Globus pallidus (tissue), 1 donor: ENCODE measurements around the gene ATP2A3.
A peak's percentile ranks its signal among the peaks of the same experiment; 100 is the strongest.

ENCODE experiments used
- DNase-seq: peaks from one replicate; pipeline ENCODE4 v3.0.0-alpha.2; 2015; ENCODE audit warnings: low spot score

Gene ATP2A3

DNA sequence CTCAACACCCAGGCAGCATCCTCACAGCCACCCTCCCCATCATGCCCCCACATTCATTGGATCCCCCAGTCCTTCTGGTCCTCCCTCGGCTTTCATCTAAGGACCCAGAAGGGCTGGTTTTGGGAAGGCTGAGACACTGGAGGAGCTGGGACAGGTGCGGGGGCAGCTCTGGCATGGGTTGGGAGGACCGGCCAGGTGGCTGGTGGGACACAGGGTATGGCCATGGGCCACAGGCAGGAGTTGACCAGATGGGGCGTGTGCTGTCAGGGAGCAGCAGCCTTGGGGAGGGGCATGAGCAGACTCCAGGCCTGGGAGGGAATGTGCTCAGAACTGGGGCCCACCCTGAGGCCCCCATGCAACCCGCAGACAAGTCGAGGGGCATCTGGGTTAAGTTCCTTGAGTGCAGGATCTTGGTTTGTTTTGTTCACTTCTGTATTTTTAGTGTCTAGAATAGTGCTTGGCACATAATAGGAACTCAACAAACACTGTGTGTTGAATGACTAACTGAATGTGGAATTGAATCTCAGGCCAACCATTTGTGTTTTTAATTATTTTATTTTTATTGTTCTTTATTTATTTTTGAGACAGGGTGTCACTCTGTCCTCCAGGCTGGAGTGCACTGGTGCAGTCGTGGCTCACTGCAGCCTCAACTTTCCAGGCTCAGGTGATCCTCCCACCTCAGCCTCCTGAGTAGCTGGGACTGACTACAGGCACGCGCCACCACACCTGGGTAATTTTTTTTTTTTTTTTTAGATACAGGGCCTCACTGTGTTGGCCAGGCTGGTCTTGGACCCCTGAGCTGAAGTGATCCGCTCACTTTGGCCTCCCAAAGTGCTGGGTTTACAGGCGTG, 53.6 kb downstream of the ATP2A3 start:
- DNase-seq, result no peak

DNA sequence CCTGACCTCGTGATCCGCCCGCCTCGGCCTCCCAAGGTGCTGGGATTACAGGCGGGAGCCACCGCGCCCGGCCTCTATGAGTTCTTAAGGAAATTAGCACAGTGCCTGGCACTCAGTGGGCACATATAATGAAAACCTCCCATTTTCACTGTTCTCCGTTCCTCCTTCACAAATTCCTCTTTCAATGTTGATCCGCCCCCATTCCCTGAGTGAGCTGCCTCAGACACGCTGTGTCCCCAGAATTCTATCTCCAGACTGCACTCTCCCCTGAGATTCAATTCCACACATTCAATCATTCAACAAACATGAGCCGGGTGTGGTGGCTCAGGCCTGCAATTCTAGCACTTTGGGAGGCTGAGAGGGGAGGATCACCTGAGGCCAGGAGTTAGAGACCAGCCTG, 55.0 kb downstream of the ATP2A3 start:
- no peak for DNase-seq

DNA sequence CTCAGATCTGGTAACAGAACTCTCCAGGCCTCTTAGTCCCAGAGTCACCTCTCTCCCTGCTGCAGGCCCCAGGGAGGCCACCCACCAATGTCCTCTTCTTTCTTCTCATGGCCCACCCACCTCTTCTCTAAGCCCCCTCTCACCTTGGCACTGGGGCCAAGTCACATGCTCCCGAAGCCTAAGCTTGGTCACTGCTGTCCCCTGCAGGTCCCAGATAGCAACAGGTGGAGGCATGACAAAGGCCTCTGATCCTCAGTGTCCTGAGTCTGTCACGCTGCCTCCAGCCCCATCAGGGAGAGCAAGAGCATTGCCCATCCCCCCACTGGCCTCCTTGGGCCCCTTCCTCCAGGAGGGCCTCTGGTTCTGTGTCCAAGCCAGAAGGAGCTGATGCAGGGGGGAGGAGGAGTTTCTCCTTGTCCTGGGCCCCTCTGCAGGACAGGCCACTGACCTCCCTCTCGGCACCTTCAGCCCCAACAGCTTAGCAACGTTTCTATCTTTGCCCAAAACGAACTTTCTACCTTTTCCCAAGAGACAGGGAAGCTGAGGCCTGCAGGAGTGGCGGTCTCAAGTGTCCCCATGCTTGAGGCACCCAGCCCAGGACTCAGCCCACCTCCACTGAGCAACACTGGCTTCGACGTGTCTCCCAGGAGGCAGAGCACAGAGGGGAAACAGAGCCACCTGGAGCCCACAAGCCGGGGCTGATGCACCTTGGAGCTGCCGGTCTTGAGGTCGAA, 56.6 kb downstream of the ATP2A3 start:
- no peak for DNase-seq

DNA sequence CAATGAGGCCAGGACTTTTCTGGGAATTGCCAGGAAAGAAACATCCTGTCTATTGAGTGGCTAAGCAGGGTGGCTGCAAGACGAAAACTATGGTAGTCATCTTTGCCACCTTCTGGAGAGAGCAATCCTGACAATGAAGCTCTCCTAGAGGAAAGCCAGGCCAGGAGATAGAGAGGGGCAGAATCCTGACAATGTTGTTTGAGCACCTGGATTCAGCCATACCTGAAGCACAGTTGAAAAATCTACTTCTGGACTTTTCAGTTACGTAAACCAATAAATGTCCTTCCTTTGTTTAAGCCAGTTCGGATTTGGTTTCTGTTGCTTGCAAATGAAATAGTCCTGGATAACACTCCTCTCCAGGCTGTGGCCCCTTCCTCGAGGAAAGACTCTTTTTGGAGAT, 57.4 kb downstream of the ATP2A3 start:
- no peak for DNase-seq

DNA sequence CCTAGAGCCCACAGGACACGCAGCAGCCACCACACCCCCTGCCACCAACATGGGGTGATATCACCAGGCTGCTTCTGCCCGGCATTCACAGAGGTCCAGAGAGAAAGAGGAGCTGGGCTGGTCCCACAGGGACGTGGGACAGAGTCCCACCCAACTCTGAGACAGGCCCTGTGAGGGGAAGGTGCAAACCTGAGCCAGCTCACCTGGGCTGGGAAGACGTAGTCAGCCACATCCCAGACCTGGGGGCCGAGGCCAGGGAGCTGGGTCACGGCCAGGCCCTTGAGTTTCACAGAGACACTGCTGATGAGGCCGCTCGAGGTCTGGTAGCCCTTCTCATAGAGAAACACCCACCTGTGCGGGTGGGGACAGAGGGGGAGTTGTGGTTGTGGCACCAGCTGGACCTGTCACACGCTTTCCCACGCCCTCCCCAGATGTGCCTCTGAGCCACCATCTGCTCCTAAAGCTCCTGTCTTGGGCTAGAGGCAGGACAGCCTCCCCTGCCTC, 59.2 kb downstream of the ATP2A3 start:
- DNase-seq, result no peak

DNA sequence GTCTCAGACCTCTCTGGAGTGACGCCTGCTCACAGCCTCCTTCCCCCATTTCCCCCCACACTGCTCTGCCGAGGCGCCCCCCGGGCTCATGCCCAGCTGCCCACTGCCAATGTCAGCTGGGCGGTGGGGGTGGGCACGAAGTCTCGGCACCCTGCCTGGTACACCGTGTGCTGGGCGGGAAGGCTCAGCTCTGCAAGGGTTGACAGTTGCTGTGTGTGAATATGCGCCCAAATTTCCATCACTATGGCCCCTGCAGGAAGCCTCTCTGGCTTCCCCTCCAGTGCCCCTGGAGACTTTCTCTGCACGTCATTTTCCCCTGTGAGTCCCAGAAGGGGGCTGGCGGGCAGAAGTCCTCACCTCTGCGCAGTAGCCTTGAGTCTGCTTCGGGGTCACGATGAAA, 59.7 kb downstream of the ATP2A3 start:
- DNase-seq, result no peak

DNA sequence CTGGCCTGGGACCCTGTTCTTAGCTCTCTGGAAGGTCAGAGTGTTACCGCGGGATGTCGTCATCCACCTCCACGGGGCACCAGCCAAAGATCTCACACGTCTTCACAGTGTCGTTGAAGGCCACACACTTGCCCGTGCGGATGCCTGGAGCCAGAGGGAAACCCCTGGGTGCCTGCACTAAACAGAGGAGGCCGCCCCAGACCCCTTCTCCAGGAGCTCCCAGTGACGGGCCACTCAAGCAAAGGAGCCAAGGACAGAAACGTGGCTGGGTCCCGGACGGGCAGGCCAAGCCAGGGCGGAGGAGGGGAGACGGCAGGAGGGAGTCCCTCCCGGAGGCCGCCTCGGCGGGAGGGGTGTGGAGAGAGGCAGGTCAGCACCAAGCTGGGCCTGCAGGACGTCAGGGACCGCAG, 60.4 kb downstream of the ATP2A3 start:
- DNase-seq, result no peak

DNA sequence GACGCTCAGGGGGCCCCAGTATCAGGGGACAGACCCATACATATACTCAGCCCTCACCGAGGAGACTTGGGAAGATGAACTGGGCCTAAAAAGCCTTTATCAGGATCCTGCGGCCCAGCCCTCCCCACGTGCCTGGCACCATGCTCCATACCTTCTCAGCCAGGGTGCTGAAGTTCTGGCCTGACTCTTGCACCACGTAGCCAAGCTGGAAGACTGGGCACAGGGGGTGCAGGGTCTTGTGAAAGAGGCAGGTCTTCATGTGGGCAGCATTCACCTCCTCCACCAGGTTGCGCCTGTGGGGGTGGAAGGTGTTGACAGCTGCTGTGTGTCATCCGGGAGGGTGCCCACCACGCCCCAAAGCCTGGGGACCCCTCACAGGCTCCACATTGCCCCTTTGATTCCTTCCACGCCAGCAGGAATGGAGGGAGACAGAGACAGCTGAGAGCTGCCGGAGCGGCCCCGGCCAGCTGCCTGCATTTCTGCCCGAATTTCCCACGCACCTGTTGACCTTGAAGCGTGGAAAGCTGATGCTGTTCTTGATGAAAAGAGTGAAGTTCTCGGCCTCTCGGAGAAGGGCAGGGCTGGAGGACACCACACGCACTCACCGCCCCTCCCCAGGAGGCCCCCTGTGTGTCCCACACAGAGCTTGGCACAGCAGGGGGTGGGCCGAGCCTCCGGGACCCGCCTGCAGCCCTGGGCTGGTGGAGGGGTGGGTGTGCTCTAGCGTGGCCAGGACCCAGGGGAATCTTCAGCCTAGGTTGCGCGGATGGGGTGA, 61.0 kb downstream of the ATP2A3 start:
- no peak for DNase-seq

DNA sequence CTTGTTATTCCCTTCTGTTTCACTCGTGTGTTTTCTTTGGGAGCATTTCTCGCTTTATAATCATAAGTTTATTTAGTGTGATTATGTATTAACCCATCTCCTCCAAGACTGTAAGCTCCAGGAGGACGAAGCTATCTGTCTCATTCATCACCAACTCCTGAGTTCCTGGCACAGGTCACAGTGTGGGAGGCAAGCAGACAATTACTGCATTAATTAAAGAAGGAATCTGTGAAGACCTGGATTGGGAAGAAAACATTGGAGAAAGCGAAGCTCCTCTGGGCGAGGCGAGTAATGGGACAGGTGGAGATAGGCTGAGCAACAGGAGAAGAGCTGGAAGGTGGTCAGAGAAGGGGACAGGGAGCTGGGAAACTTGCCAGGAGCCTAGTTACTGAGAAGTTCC, 63.6 kb downstream of the ATP2A3 start:
- DNase-seq, result no peak

DNA sequence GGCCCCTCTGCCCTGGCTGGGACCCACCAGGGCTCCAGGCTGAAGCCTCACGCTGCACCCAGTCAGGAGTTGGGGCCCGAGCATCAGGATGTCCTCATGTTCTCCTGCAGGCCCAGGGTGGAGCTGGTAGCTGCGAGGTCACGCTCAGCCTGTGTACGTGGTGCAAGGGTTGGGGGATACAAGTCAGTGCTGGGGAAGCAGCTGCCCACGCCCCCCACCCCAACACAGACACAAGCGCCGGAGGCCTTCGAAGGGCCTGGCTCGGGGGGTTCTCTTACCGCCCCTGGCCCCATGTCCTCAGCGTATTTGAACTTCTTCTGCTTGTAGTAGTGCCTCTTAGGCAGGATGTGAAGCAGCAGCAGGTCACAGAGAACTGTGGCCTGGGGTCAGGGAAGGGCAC, 66.5 kb downstream of the ATP2A3 start:
- DNase-seq, result no peak

DNA sequence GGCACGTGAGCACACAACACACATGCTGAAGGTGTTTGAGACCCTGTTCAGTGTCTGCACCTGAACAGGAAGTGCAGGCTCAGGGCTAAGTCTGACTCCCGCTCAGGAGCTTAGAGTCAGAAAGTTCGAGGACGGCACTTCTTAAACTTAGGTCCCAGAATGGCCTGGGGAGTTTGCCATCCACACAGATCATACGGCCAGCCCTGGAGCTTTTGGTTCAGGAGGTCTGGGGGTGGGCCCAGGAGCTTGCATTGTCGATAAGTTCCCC, 67.3 kb downstream of the ATP2A3 start:
- DNase-seq, result no peak

DNA sequence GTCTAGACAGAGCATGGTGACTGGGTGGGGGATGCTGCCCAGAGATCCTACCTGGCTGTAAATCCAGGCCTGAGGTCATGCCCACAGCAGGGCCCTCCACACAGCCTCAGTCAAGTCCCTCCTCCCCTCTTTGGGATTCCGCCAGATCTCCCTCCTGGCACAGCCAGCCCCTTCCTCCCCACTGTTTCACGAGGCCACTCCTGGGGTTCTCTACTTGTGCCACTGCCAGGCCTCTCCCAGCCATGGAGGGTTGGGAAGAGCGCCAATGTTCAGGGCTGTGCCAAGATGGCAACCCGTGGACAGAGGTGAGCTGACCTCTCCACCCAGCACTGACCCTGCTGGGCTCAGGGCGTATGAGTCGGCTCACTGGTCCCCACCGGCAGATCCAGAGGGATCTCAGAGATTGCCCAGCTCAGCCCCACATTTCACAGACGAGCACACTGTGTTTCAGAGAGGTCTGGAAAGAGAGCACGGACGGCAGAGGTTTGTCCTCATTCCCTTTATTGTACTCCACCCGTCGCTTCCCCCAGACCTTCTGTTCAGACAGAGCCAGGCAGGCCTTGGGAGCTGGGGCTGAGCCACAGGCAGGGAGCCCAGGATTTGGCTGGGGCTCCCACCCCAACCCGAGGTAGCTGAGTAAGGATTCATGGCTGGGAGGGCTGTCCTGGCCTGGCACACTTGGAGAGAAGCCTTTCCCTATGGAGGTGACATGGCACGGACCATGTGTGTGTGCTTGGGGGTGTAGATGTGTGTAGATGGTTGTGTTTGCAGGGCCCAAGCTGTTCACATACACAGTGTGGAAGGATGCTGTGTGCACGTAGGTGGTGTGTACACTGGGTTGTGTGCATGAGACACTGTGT, 67.9 kb downstream of the ATP2A3 start:
- no peak for DNase-seq

DNA sequence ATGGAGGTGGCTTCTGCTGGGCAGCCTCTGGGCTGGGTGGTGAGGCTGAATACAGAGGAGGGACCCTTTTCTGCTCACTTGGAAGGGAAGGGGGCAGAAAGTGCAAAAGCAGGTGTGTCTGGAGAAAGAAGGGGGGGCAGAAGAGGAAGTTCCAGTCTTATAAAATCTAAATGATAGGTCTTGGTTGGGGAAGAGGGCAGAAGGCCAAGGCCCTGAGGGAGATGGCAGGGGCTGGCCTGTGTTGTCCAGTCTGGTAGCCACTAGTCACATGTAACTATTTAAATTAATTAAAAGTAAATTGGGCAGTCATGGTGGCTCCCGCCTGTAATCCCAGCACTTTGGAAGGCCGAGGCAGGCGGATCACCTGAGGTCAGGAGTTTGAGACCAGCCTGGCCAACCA, 68.9 kb downstream of the ATP2A3 start:
- DNase-seq, result no peak

DNA sequence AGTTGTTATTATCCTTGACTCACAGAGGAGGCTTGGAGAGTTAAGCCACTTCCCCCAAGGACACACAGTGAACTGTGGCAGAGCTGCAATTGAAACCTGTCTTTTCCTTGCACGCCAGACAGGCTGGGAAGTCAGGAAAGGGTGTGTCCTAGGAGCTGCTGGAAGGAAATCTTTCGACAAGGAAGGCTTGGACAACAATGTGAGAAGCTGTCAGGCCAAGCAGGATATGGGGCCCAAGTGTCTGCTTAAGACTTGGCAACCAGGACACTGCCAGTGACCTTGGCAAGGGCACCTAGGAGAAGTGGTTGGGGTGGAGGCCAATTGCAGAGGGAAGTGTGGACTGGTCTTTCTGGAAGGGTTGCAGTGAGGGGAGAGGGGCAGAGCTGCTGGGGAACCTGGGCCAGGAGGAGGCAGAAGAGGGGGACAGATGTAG, 69.3 kb downstream of the ATP2A3 start:
- DNase-seq, result no peak

DNA sequence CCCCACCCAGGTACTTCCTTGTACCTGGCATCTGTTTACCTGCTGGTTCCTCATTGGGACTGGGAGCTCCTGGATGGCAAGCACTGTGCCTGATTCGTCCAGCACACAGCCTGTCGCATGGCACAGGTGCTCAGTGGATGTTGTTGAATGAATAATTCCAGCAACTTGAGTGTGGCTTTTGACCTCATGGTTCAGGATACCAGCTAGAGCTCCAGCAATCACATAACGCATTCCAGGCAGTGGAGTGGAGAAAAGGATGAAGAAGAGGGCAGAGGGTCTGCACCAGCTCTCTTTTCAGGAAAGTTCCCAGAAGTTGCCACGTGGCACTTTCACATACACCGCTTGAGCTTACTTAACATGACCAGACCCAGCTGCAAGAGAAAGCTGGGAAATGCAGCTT, 70.0 kb downstream of the ATP2A3 start:
- no peak for DNase-seq

DNA sequence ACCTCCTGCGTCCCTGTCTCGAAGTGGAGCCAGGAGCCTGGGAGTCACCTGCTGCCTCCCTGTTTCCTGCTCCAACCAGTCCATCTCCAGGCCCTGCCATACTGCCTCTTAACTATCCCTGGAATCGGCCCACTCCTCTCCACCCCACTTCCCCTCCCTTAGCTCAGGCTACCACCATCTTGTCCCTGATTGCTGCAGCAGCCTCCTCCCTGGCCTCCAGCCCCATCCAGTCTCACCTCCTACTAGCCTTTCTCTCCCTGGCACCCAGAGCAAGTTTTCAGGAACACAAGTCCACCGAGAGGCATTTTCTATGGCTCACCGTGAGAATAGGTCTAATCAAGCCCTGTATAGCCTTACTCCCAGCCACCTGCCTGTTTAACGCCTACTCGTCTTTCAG, 70.5 kb downstream of the ATP2A3 start:
- no peak for DNase-seq

DNA sequence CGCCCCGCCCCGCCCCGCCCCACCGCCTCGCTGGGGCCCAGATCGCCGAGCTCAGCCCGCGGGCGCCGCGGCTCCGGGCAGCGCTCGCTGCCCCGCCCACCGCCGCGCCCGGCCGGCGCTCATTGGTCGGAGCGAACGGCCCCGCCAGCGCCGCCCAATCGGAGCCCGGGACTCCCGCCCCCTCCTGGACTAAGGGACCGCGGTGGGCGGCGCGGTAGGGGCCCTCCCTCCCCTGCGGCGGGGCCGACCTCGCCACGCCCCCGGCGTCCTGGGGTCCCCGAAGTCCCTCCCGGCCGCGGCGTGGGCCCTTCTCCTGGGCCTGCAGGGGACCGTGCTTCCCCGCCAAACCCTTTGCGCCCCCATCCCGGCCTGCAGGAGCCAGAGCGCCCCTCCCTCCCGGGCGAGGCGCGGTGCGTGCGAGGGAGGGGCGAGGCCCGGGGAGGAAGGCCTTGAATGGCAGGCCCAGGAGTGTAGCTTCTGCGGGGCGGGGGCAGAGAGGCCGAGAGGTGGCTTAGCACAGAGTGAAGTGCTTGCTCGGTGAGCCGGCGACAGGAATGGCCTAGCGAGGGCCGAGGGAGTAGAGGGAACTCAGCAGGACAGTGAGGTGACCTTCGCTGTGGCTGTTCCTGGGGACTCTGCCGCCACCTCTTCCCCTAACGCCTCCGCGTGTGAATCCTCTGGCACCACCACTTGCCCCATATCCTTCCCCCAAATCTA, 71.1 kb downstream of the ATP2A3 start, which contains the start of gene CAMKK1:
Gene CAMKK1, minus strand, starts transcription at position 51 of the 717 bp plus-strand sequence. CDS start 7,366 bp downstream, outside the sequence.
- DNase-seq, result peak; percentile 75

DNA sequence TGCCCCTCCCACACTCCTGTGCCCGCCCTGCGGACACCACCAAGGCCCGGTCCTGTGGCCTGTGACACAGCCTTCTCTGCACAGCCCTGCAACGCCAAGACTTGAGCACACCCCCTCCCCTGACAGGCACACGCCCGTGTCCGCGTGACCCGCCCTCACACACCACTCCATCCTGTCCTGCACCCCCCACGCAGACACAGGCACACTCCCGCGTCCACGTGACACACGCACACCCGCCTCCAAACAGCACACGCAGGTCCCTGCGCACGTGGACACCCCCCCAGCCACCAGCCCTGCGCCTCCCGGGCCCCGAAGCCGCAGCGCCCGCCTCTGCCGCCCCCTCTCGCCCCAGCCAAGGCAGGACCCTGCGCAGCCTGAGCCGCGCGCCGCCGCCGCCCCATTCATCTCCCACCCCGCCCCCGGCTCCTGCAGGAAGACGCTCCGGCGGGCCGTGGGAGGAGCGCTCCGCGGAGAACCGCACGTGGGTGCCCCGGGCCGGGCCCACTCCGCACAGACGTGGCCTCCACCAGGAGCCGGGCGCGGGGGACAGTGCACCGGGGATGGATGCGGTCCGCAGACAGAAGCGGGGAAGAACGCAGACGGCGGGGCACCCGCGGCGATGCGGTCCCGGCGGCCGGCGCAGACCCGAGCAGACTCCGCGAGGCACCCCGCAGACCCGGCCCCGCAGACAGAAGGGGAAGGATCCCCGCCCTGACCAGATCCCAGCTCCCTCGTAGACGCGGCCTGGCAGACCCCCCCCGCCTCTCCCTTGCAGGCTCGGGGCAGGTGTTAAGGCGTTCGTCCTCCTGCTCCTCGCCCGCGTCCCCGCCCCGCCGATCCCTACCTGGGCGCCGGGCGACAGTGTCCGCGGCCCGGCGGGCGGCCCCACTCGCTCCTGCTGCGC, 71.9 kb downstream of the ATP2A3 start:
- DNase-seq, result peak; percentile 45

DNA sequence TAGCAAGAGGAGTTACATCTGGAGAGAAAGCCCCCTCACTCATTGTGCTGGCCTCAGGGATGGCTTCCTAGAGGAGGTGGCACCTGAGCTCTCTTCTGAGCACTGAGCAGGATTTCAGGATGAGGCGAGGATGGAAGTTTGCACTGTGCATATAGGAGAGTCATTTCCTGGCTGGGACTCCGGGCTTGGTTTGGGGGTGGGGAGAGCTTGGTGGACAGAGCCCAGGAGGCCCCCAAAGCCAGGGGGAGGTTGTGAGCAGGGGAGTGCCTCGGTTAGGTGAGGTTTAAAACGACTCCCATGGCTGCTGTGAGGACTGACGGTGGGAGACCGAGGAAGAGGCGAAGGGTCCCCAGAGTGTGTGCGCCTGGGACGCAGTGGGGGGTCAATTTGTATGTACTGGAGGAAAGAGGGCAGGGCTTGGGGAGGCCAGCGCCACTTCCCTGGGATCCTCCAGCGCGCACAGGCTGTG, 72.6 kb downstream of the ATP2A3 start:
- no peak for DNase-seq

DNA sequence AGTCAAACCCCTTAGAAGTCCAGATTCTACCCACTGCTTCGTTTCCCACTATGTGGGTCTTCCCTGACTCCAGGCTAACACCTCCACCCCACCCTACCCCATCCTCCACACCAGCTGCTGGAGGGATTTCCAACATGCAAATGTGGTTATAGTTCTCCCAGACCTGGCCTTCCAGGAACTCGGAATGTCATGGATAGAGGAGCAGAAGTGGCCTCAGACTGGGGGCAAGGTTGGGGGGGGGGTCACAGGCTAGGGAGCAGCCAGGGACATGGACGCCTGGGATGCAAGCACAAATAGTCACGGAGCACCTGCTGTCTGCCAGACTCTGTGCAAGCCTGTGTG, 73.4 kb downstream of the ATP2A3 start:
- no peak for DNase-seq
